Neural progenitor cell (in vitro differentiated cells): ENCODE results near the gene CD14. TPM values are rescaled to one million over a fixed set of nuclear protein-coding genes. Genes with fewer than 3 reads are reported as not detected.
A peak's percentile ranks its signal among the peaks of the same experiment; 100 is the strongest.

ENCODE experiments used
- DNase-seq: peaks from one replicate; pipeline ENCODE4 v3.0.0-alpha.2; 2016; ENCODE audit warnings: low spot score
- H2AFZ ChIP-seq: fragments of 200-600 bp; sonication (generic); replicated peaks from 2 replicates; pipeline ENCODE4 v1.6.1; 2016; ENCODE audit warnings: antibody characterized with exemption
- H3F3A ChIP-seq: fragments of 200-600 bp; sonication (generic); 2 replicates; pipeline ENCODE4 v1.6.1; 2016; ENCODE audit warnings: antibody characterized with exemption, low read depth
- H3K27ac ChIP-seq: fragments of 200-600 bp; sonication (generic); 2 replicates; pipeline ENCODE4 v1.5.1; 2016; ENCODE audit warnings: mild to moderate bottlenecking
- H3K27me3 ChIP-seq: fragments of 200-600 bp; sonication (generic); 2 replicates; pipeline ENCODE4 v1.6.1; 2016; ENCODE audit warnings: mild to moderate bottlenecking, moderate library complexity
- H3K36me3 ChIP-seq: fragments of 200-600 bp; sonication (generic); 2 replicates; pipeline ENCODE4 v1.5.1; 2016
- H3K4me1 ChIP-seq: fragments of 200-600 bp; sonication (generic); 2 replicates; pipeline ENCODE4 v1.6.1; 2016; ENCODE audit warnings: mixed run types
- H3K4me2 ChIP-seq: fragments of 200-600 bp; sonication (generic); 2 replicates; pipeline ENCODE4 v1.6.1; 2016
- H3K4me3 ChIP-seq: fragments of 200-600 bp; sonication (generic); 2 replicates; pipeline ENCODE4 v1.5.1; 2016
- H3K79me2 ChIP-seq: fragments of 200-600 bp; sonication (generic); 2 replicates; pipeline ENCODE4 v1.6.1; 2016; ENCODE audit warnings: low read depth
- H3K9ac ChIP-seq: fragments of 200-600 bp; sonication (generic); 2 replicates; pipeline ENCODE4 v1.6.1; 2016
- H3K9me3 ChIP-seq: fragments of 200-600 bp; sonication (generic); 2 replicates; pipeline ENCODE4 v1.5.1; 2016; ENCODE audit warnings: low read depth
- H4K20me1 ChIP-seq: fragments of 200-600 bp; sonication (generic); 2 replicates; pipeline ENCODE4 v1.6.1; 2016; ENCODE audit warnings: low read depth
- H3K27ac Mint-ChIP-seq: 3 replicates; pipeline ENCODE4 v1.8.0; 2021; ENCODE audit warnings: mixed read lengths
- H3K27me3 Mint-ChIP-seq: 2 replicates; pipeline ENCODE4 v1.8.0; 2022; ENCODE audit warnings: low read depth, mild to moderate bottlenecking, inconsistent platforms, moderate library complexity, mixed read lengths; ENCODE audit not compliant: insufficient read depth
- H3K36me3 Mint-ChIP-seq: 3 replicates; pipeline ENCODE4 v1.8.0; 2021; ENCODE audit warnings: mixed read lengths
- H3K4me1 Mint-ChIP-seq: 3 replicates; pipeline ENCODE4 v1.8.0; 2021; ENCODE audit warnings: mixed read lengths
- H3K4me3 Mint-ChIP-seq: 3 replicates; pipeline ENCODE4 v1.8.0; 2021; ENCODE audit warnings: mild to moderate bottlenecking, moderate library complexity, mixed read lengths
- H3K9me3 Mint-ChIP-seq: 3 replicates; pipeline ENCODE4 v1.8.0; 2020; ENCODE audit warnings: mixed read lengths
- CTCF ChIP-seq: fragments of 200-600 bp; sonication (generic); IDR thresholded peaks from 2 replicates; pipeline ENCODE4 v1.5.1; 2017; ENCODE audit warnings: antibody characterized with exemption, mild to moderate bottlenecking
- EZH2 ChIP-seq: fragments of 200-600 bp; sonication (generic); IDR thresholded peaks from 2 replicates; pipeline ENCODE4 v1.6.1; 2017; ENCODE audit warnings: antibody characterized with exemption, mild to moderate bottlenecking, moderate library complexity
- EZH2phosphoT487 ChIP-seq: fragments of 200-600 bp; sonication (generic); IDR thresholded peaks from 2 replicates; pipeline ENCODE4 v1.6.1; 2017; ENCODE audit warnings: antibody characterized with exemption
- total RNA-seq: library from RNA; depleted of rRNA; stranded (reverse); fragments of >200 nt; gene quantifications from 2 replicates; pipeline ENCODE4 v1.2.3, GENCODE V29; 2015; ENCODE audit warnings: low replicate concordance

CD14 gene
- total RNA-seq, 1 donor from 2014 or later = not detected

GRCh38 chr5:140647042-140647419 lies 14.1 kb upstream of the CD14 start:
- peaks cover 22% of the 10 kb centered on the region for H3K4me1 Mint-ChIP-seq
- H3K79me2 ChIP-seq = peaks cover 34% of the 10 kb centered on the region
- no peak for DNase-seq
- H4K20me1 ChIP-seq = no peaks in the 10 kb centered on the region
- H3K9me3 Mint-ChIP-seq = no peaks in the 10 kb centered on the region
- H3K4me3 Mint-ChIP-seq = peak overlapping the region; percentile 100
- no peaks in the 10 kb centered on the region for H3K27me3 ChIP-seq
- peak overlapping the region; percentile 63 for H3K27ac Mint-ChIP-seq
- H3F3A ChIP-seq = peaks cover 8% of the 10 kb centered on the region
- H2AFZ ChIP-seq = peak overlapping the region; percentile 75
- H3K4me1 ChIP-seq = peaks cover 4% of the 10 kb centered on the region
- no peaks in the 10 kb centered on the region for H3K9me3 ChIP-seq
- peak overlapping the region; percentile 90 for H3K4me2 ChIP-seq
- H3K4me3 ChIP-seq = peak overlapping the region; percentile 96
- peaks cover 4% of the 10 kb centered on the region for H3K36me3 ChIP-seq
- no peak for TF ChIP-seq EZH2
- no peak for TF ChIP-seq CTCF
- no peak for TF ChIP-seq EZH2phosphoT487
- H3K36me3 Mint-ChIP-seq = peaks cover 39% of the 10 kb centered on the region
- peaks cover 8% of the 10 kb centered on the region for H3K27me3 Mint-ChIP-seq
- no peak overlapping the region for H3K27ac ChIP-seq
- peak overlapping the region; percentile 75 for H3K9ac ChIP-seq

- peak overlapping the region; percentile 35 for H3K4me3 Mint-ChIP-seq
- no peak for TF ChIP-seq CTCF
- no peak for TF ChIP-seq EZH2phosphoT487
- no peak for TF ChIP-seq EZH2
These were observed 9.7 kb upstream of the CD14 start for GRCh38 chr5:140642718-140643117.

GRCh38 chr5:140641716-140642115 lies 8.7 kb upstream of the CD14 start:
- Histone ChIP-seq H3K4me3 (no peak overlapping the region), H3K36me3 (no peaks in the 10 kb centered on the region), H3K27ac (no peak overlapping the region), H2AFZ (no peak overlapping the region), H3K4me1 (peaks cover 9% of the 10 kb centered on the region), H3K79me2 (peaks cover 39% of the 10 kb centered on the region), H3K9me3 (no peaks in the 10 kb centered on the region), H3F3A (peaks cover 3% of the 10 kb centered on the region), H3K9ac (no peak overlapping the region), H4K20me1 (no peaks in the 10 kb centered on the region), H3K4me2 (no peak overlapping the region), H3K27me3 (no peaks in the 10 kb centered on the region)
- Mint-ChIP-seq H3K4me1 (peaks cover 23% of the 10 kb centered on the region), H3K27ac (peak overlapping the region; percentile 58), H3K4me3 (no peak overlapping the region), H3K27me3 (peaks cover 5% of the 10 kb centered on the region), H3K9me3 (peaks cover 7% of the 10 kb centered on the region), H3K36me3 (peaks cover 24% of the 10 kb centered on the region)
- DNase-seq = no peak
- TF ChIP-seq CTCF (no peak), EZH2 (no peak), EZH2phosphoT487 (no peak)

More at GRCh38 chr5:140642718-140643117, 9.7 kb upstream of the CD14 start:
- no peak for DNase-seq
- Histone ChIP-seq H3K4me3 (no peak overlapping the region), H4K20me1 (no peaks in the 10 kb centered on the region), H3K4me2 (no peak overlapping the region), H3K4me1 (peaks cover 9% of the 10 kb centered on the region), H3K36me3 (no peaks in the 10 kb centered on the region), H3F3A (peaks cover 8% of the 10 kb centered on the region), H3K9ac (no peak overlapping the region), H3K9me3 (no peaks in the 10 kb centered on the region), H3K27me3 (no peaks in the 10 kb centered on the region), H2AFZ (no peak overlapping the region), H3K79me2 (peaks cover 44% of the 10 kb centered on the region), H3K27ac (no peak overlapping the region)
- Mint-ChIP-seq H3K27ac (no peak overlapping the region), H3K4me1 (peaks cover 29% of the 10 kb centered on the region), H3K36me3 (peaks cover 27% of the 10 kb centered on the region), H3K9me3 (peaks cover 5% of the 10 kb centered on the region), H3K27me3 (peaks cover 6% of the 10 kb centered on the region)
